HepG2 (cell line): Measurements from ENCODE around the gene CCDC157. TPM values are rescaled to one million over a fixed set of nuclear protein-coding genes. Genes with fewer than 3 reads are reported as not detected.

ENCODE experiments used
- KDM5B ChIP-seq: sonication (generic); formaldehyde crosslinking; IDR thresholded peaks from 2 replicates; pipeline ENCODE4 v1.4.0; 2020; ENCODE audit warnings: missing genetic modification reagents, mild to moderate bottlenecking, borderline replicate concordance
- MLXIP ChIP-seq: sonication (generic); formaldehyde crosslinking; IDR thresholded peaks from 2 replicates; pipeline ENCODE4 v1.9.0; 2021; ENCODE audit warnings: missing genetic modification reagents, borderline replicate concordance
- SOX5 ChIP-seq: IDR thresholded peaks from 2 replicates; pipeline ENCODE4 v1.6.1; 2016; ENCODE audit warnings: borderline replicate concordance
- TFDP2 ChIP-seq: sonication (generic); formaldehyde crosslinking; IDR thresholded peaks from 2 replicates; pipeline ENCODE4 v1.4.0; 2020; ENCODE audit warnings: missing genetic modification reagents
- TIGD3 ChIP-seq: sonication (generic); formaldehyde crosslinking; IDR thresholded peaks from 2 replicates; pipeline ENCODE4 v1.5.1; 2020; ENCODE audit warnings: mild to moderate bottlenecking, missing genetic modification reagents, borderline replicate concordance
- ZBED4 ChIP-seq: sonication (generic); formaldehyde crosslinking; IDR thresholded peaks from 2 replicates; pipeline ENCODE4 v1.4.0; 2020; ENCODE audit warnings: missing genetic modification reagents, borderline replicate concordance
- ZBTB34 ChIP-seq: sonication (generic); formaldehyde crosslinking; IDR thresholded peaks from 2 replicates; pipeline ENCODE4 v1.8.0; 2022; ENCODE audit warnings: mild to moderate bottlenecking, missing genetic modification reagents
- ZNF646 ChIP-seq: sonication (generic); formaldehyde crosslinking; IDR thresholded peaks from 2 replicates; pipeline ENCODE4 v1.9.0; 2021; ENCODE audit warnings: mild to moderate bottlenecking, missing genetic modification reagents
- polyA plus RNA-seq, 8 experiments: library from polyadenylated mRNA; depleted of rRNA in 3 of 8; stranded (reverse) in 7 of 8; unstranded in 1 of 8; fragments of >200 nt; fragmentation: Illumina TruSeq in 4 of 8; extraction: Trizol in 4 of 8; gene quantifications; 2 replicates each; pipeline versions ENCODE4 v1.2.1 to v1.2.3, GENCODE V29; 2011 to 2016; ENCODE audit warnings: low read depth in 4 of 8, missing spikeins in 1 of 8, mixed read lengths in 1 of 8; ENCODE audit not compliant: insufficient read depth in 1 of 8
- total RNA-seq, 5 experiments: library from RNA; depleted of rRNA; stranded (reverse); fragments of >200 nt; fragmentation: Illumina TruSeq; extraction: Trizol; gene quantifications; 2 replicates each; pipeline ENCODE4 v1.2.3, GENCODE V29; 2016; ENCODE audit warnings: low read depth in 1 of 5

CCDC157 gene
- total and polyA plus RNA-seq, 2 of the 13 experiments (the other 11 are each of a cell fraction or from before 2014, with no cell fraction given) = 1.4 to 1.6 TPM

GRCh38 chr22:30421695-30422480, 65.1 kb downstream of the CCDC157 start (continued):
- TF ChIP-seq ZNF646 (CRISPR knock-in tag) (no peak), ZBED4 (no peak), MLXIP (CRISPR knock-in tag) (no peak), TIGD3 (CRISPR knock-in tag) (no peak), KDM5B (CRISPR knock-in tag) (0 out of 2 replicates have a peak, but pooled peaks have one; percentile 21), SOX5 (CRISPR knock-in tag) (peak; percentile 23; the same call in 1 of the 2 replicates), TFDP2 (CRISPR knock-in tag) (peak; percentile 18; the same call in 1 of the 2 replicates), ZBTB34 (CRISPR knock-in tag) (peak; percentile 59; the same call in 1 of the 2 replicates)
